ENCODE results near the gene CBARP.

Gene CBARP

GRCh38 chr19:1182068-1182467, 55.7 kb downstream of the CBARP start:
- H3K4me1 ChIP-seq (ENCODE audit: low read depth, poor library complexity, severe bottlenecking), result peaks cover 9% of the 10 kb centered on the region
- H3K27ac ChIP-seq, result no peak overlapping the region
- H3K36me3 ChIP-seq (ENCODE audit: insufficient read depth), result no peaks in the 10 kb centered on the region
- H4K20me1 ChIP-seq (ENCODE audit: insufficient read depth), result no peaks in the 10 kb centered on the region
- H3K27me3 ChIP-seq (ENCODE audit: insufficient read depth, low read depth), result no peaks in the 10 kb centered on the region
- H3K4me2 ChIP-seq, result no peak overlapping the region
- no peaks in the 10 kb centered on the region for H3K79me2 ChIP-seq (ENCODE audit: insufficient read depth, low read depth)
- H3K4me3 ChIP-seq (IDR thresholded peaks at IDR 0.05; ENCODE audit: insufficient read depth, low read depth, low read length), result no peak overlapping the region
- no peak overlapping the region for H3K9ac ChIP-seq
- no peak for TF ChIP-seq CTCF (conservative IDR thresholded peaks at IDR 0.05; ENCODE audit: low read depth, low read length)
- no peak overlapping the region for H2AFZ ChIP-seq (ENCODE audit: low read depth)

DNA sequence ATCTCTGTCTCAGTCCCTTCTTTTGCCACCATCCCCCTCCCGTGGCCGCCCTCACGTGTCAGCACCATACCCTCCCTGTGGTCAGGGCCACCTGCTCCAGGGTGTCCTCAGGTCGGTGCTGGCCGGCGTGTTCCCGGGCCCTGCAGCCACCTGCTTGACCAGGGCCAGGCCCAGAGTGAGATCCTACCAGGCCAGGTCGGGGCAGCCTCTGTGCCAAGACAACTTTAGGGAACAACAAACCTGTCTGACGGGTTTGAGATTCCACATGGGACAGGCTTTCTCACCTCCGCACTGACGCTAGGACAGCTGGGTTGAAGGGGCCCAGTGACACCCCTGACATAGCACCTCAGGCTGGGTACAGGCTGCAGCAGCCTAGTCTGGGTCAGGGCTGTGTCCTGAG, 56.2 kb downstream of the CBARP start:
- Histone ChIP-seq H3K27ac (no peak overlapping the region), H2AFZ (ENCODE audit: low read depth) (no peak overlapping the region), H3K36me3 (ENCODE audit: insufficient read depth) (no peaks in the 10 kb centered on the region), H3K79me2 (ENCODE audit: insufficient read depth, low read depth) (no peaks in the 10 kb centered on the region), H3K4me1 (ENCODE audit: low read depth, poor library complexity, severe bottlenecking) (peaks cover 9% of the 10 kb centered on the region), H3K4me2 (no peak overlapping the region), H3K9ac (no peak overlapping the region), H3K4me3 (IDR thresholded peaks at IDR 0.05; ENCODE audit: insufficient read depth, low read depth, low read length) (no peak overlapping the region), H4K20me1 (ENCODE audit: insufficient read depth) (no peaks in the 10 kb centered on the region), H3K27me3 (ENCODE audit: insufficient read depth, low read depth) (no peaks in the 10 kb centered on the region)
- no peak for TF ChIP-seq CTCF (conservative IDR thresholded peaks at IDR 0.05; ENCODE audit: low read depth, low read length)
